A549 (cell line): ENCODE measurements around the gene ERFL. TPM values are rescaled to one million over a fixed set of nuclear protein-coding genes. Genes with fewer than 3 reads are reported as not detected.

Experiments
- ATAC-seq, 2 experiments: fragments of 200-7000 bp in 1 of 2; fragments of >200 bp in 1 of 2; cut with Nextera tagmentation in 1 of 2; cut with Tn5 transposase in 1 of 2; 3 replicates each; pipeline versions ENCODE4 v1.8.0 to v1.9.1; 2018 to 2020; ENCODE audit warnings: mild to moderate bottlenecking in 1 of 2, moderate library complexity in 1 of 2
- CTCF ChIA-PET: fragments of 300-600 bp; sonication (Branson Sonifier 250); formaldehyde crosslinking; extraction: SDS; loops from one replicate; lab custom pipeline; 2021; ENCODE audit warnings: antibody characterized with exemption, inconsistent platforms; lab: Yijun Ruan, JAX
- POLR2A ChIA-PET: fragments of 350-600 bp; formaldehyde crosslinking; extraction: SDS; loops from one replicate; lab custom pipeline; 2021; ENCODE audit warnings: antibody characterized with exemption, inconsistent platforms; lab: Yijun Ruan, JAX
- DNase-seq, 2 experiments: peaks; one replicate each; pipeline versions ENCODE4 v3.0.0 to v3.0.0-alpha.2; 2011 to 2016; ENCODE audit warnings: low read depth in 1 of 2, low spot score in 1 of 2
- FAIRE-seq: peaks from 2 replicates; lab custom pipeline; 2011; peaks lifted over from hg19 to GRCh38; lab: Jason Lieb, UNC
- H3K27ac ChIP-seq, 2 experiments: fragments of >200 bp; sonication (Bioruptor Twin); formaldehyde crosslinking; 3 replicates each; pipeline ENCODE4 v1.5.1; 2016 to 2017
- H3K4me1 ChIP-seq: fragments of >200 bp; sonication (Bioruptor Twin); formaldehyde crosslinking; 3 replicates; pipeline ENCODE4 v1.6.1; 2016
- H3K4me2 ChIP-seq: fragments of >200 bp; sonication (Bioruptor Twin); formaldehyde crosslinking; 3 replicates; pipeline ENCODE4 v1.6.1; 2016
- H3K4me3 ChIP-seq: fragments of >200 bp; sonication (Bioruptor Twin); formaldehyde crosslinking; 3 replicates; pipeline ENCODE4 v1.5.1; 2016
- H3K9me3 ChIP-seq: fragments of >200 bp; sonication (Bioruptor Twin); formaldehyde crosslinking; 3 replicates; pipeline ENCODE4 v1.6.1; 2016
- CBX8 ChIP-seq: fragments of 200-600 bp; sonication (generic); IDR thresholded peaks from 2 replicates; pipeline ENCODE4 v1.6.1; 2016
- EHF ChIP-seq: fragments of 250-450 bp; sonication (Bioruptor Pico); IDR thresholded peaks from 2 replicates; pipeline ENCODE4 v1.5.0; 2020; ENCODE audit warnings: mild to moderate bottlenecking
- FOSB ChIP-seq: fragments of 250-450 bp; sonication (Bioruptor Pico); IDR thresholded peaks from 2 replicates; pipeline ENCODE4 v1.5.0; 2020; ENCODE audit warnings: mild to moderate bottlenecking, moderate library complexity
- FOXS1 ChIP-seq: fragments of 250-450 bp; sonication (Bioruptor Pico); IDR thresholded peaks from 2 replicates; pipeline ENCODE4 v1.5.0; 2020; ENCODE audit warnings: mild to moderate bottlenecking, moderate library complexity
- HDAC2 ChIP-seq: fragments of 200-600 bp; sonication (generic); IDR thresholded peaks from 2 replicates; pipeline ENCODE4 v1.6.1; 2016
- HOXB13 ChIP-seq: fragments of 250-450 bp; sonication (Bioruptor Pico); IDR thresholded peaks from 2 replicates; pipeline ENCODE4 v1.5.0; 2020; ENCODE audit warnings: low read depth, mild to moderate bottlenecking, moderate library complexity
- HOXB5 ChIP-seq: fragments of 250-450 bp; sonication (Bioruptor Pico); IDR thresholded peaks from 2 replicates; pipeline ENCODE4 v1.5.0; 2020; ENCODE audit warnings: mild to moderate bottlenecking, moderate library complexity
- MAFK ChIP-seq: fragments of 450-650 bp; IDR thresholded peaks from 2 replicates; pipeline ENCODE4 v1.6.1; 2014; ENCODE audit not compliant: partially characterized antibody
- MAZ ChIP-seq: fragments of 150-350 bp; IDR thresholded peaks from 2 replicates; pipeline ENCODE4 v1.6.1; 2014; ENCODE audit warnings: antibody characterized with exemption, low read depth, low read length, borderline replicate concordance
- POLR2AphosphoS2 ChIP-seq: conservative IDR thresholded peaks from 2 replicates; pipeline ENCODE4 v1.6.1; 2012; ENCODE audit warnings: low read length, improper control_type of control experiment, inconsistent platforms
- RARB ChIP-seq: fragments of 250-450 bp; sonication (Bioruptor Pico); IDR thresholded peaks from 2 replicates; pipeline ENCODE4 v1.8.0; 2021; ENCODE audit warnings: mild to moderate bottlenecking, moderate library complexity
- RCOR1 ChIP-seq: fragments of 150-350 bp; IDR thresholded peaks from 2 replicates; pipeline ENCODE4 v1.6.1; 2014; ENCODE audit warnings: antibody characterized with exemption, low read length, low read depth
- TP53 ChIP-seq: fragments of 250-450 bp; sonication (Bioruptor Pico); IDR thresholded peaks from 2 replicates; pipeline ENCODE4 v1.5.0; 2021; ENCODE audit warnings: mild to moderate bottlenecking, moderate library complexity
- ZC3H11A ChIP-seq: fragments of 450-650 bp; IDR thresholded peaks from 2 replicates; pipeline ENCODE4 v1.6.1; 2014; ENCODE audit warnings: antibody characterized with exemption, mild to moderate bottlenecking
- ZFP36 ChIP-seq: fragments of 450-650 bp; IDR thresholded peaks from 2 replicates; pipeline ENCODE4 v1.6.1; 2014; ENCODE audit warnings: borderline replicate concordance; ENCODE audit not compliant: partially characterized antibody
- ZNF302 ChIP-seq: fragments of 250-450 bp; sonication (Bioruptor Pico); IDR thresholded peaks from 2 replicates; pipeline ENCODE4 v1.9.0; 2021; ENCODE audit warnings: inconsistent platforms, mild to moderate bottlenecking, moderate library complexity
- WGBS: methylation state at CpG from one replicate; pipeline ENCODE4 v1.1.6; 2017; ENCODE audit errors: missing lambda C conversion rate; 5-methylcytosine and 5-hydroxymethylcytosine counted together
- polyA plus RNA-seq, 4 experiments: library from polyadenylated mRNA; depleted of rRNA in 3 of 4; stranded (reverse); fragments of >200 nt; fragmentation: RNase III in 1 of 4; extraction: RNeasy Plus Mini Kit Qiagen cat#74134 plus additional on column Dnase treatment in 1 of 4; gene quantifications; 2 replicates in 3 of 4; 3 replicates in 1 of 4; pipeline ENCODE4 v1.2.3, GENCODE V29; 2011 to 2017
- TF ChIP-seq, protein P1 (sequence below): IDR thresholded peaks from 2 replicates; pipeline ENCODE4 v1.6.1; 2012
- TF ChIP-seq, protein P2 (sequence below): fragments of 450-650 bp; IDR thresholded peaks from 2 replicates; pipeline ENCODE4 v1.6.1; 2014; ENCODE audit warnings: antibody characterized with exemption
- TF ChIP-seq, protein P3 (sequence below): fragments of 150-350 bp; IDR thresholded peaks from 2 replicates; pipeline ENCODE4 v1.6.1; 2014; ENCODE audit warnings: low read depth, mild to moderate bottlenecking, low read length
- TF ChIP-seq, protein P4 (sequence below): fragments of 200-600 bp; sonication (generic); IDR thresholded peaks from 2 replicates; pipeline ENCODE4 v1.6.1; 2016; ENCODE audit warnings: antibody characterized with exemption, mild to moderate bottlenecking, moderate library complexity
- TF ChIP-seq, protein P5 (sequence below): fragments of >200 bp; sonication (Bioruptor Twin); formaldehyde crosslinking; IDR thresholded peaks from 3 replicates; pipeline ENCODE4 v1.5.1; 2016

Gene ERFL
- polyA plus RNA-seq, 2 of the 4 experiments (the other 2 are of a cell fraction): 0.15 to 0.19 TPM

DNA sequence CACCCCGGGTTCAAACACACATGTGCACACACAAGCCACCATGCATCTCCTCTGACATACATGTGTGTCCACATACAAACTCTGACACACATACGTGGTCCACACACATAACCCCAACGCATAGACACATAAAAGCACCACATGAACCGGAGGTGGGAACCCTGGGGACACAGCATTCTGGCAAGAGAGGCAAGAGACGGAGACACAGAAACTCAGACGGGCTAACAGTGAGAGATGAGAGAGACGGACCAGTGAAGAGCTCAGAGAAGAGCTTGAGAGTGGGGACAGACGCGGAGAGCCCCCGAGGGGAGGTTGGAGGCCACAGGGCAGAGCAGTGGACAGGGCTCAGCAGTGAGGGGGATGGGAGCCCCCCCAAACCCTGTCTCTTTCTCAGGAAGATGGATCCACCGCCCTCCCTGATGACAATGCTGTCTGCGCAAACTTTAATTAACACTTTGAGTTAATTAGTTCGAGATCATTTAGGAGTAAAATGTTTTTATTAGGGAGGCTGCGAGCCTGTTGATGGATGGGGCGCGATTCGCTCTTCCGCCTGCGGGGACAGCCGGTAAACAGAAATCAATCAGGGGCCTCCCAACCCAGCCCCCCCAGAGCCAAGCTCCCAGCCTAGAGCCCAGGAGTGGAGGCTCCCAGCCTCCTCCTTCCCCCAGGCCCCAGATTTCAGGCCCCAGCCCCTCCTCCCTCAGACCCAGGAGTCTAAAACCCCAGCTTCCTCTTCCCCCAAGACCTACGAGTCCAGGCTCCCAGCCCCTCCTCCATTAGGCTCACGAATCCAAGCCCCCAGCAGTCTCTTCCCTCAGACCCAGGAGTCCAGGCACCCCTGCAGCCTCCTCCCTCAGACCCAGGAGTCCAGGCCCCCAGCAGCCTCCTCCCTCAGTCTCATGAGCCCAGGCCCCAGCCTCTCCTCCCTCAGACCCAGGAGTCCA is 9.5 kb upstream of the ERFL start:
- ATAC-seq (peak; percentile 2 to 6; a peak in 4 of 6 replicates), DNase-seq (no peak), FAIRE-seq (peak; percentile 76)
- ChIA-PET CTCF (interaction anchor here (0.6 to 2.6 kb wide), 17 partner anchors 10 to 132 kb away, joined by 3 to 36 read pairs (median 5); partner anchors contain the start of genes ERFL, GRIK5 and RPS19), POLR2A (interaction anchor here (0.5 to 0.9 kb wide), 2 partner anchors 16 to 78 kb away, joined by 4 to 5 read pairs; partner anchors contain the start of gene RPS19)
- H3K4me3 ChIP-seq: no peak overlapping the region
- peaks cover 9% of the 10 kb centered on the region; the same call in 1 of the 3 replicates for H3K4me1 ChIP-seq
- no peak overlapping the region for H3K27ac ChIP-seq
- TF ChIP-seq HOXB13 (CRISPR knock-in tag): no peak
- TF ChIP-seq ZFP36: peak; percentile 41
- no peak for TF ChIP-seq MAZ
- TF ChIP-seq HOXB5 (CRISPR knock-in tag): 0 out of 2 replicates have a peak, but pooled peaks have one; percentile 34
- TF ChIP-seq ZNF302 (CRISPR knock-in tag): 0 out of 2 replicates have a peak, but pooled peaks have one; percentile 51
- TF ChIP-seq RARB (CRISPR knock-in tag): no peak
- 64% methylated on average over 22 of the region's 22 CpGs for WGBS
- no peaks in the 10 kb centered on the region for H3K9me3 ChIP-seq
- H3K4me2 ChIP-seq: no peak overlapping the region

DNA sequence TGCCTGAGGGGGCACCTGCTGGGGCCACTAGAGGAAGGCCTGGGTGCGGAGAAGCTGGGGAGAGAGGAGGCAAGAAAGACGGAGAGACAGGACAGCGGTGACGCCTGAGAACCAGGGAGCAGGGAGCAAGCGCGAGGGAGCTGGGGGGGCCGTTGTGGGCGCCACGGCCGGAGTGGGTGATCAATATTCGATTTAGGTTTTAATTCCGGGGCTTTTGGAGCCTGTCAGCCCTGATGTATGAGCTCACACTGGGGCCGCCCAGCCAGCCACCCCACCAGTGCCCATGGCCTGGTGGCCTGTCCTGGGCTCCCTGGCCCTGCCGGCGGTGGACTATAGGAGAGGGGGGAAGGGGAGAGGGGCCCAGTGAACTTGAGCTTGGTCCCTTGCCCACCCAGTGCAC is 8.7 kb upstream of the ERFL start:
- DNase-seq: no peak
- ATAC-seq: peak; percentile 1; a peak in 3 of 6 replicates

More for the DNA sequence above, 8.7 kb upstream of the ERFL start:
- CTCF ChIA-PET: interaction anchor here (0.6 to 2.6 kb wide), 20 partner anchors 11 to 133 kb away, joined by 3 to 36 read pairs (median 5); partner anchors contain the start of genes GRIK5 and RPS19
- 78% methylated on average over 15 of the region's 15 CpGs for WGBS
- H3K9me3 ChIP-seq: no peaks in the 10 kb centered on the region
- peaks cover 9% of the 10 kb centered on the region; the same call in 1 of the 3 replicates for H3K4me1 ChIP-seq
- no peak overlapping the region for H3K4me2 ChIP-seq
- FAIRE-seq: no peak
- no peak overlapping the region for H3K4me3 ChIP-seq
- H3K27ac ChIP-seq: no peak overlapping the region
- POLR2A ChIA-PET: interaction anchor here (0.5 to 0.9 kb wide), 2 partner anchors 15 to 77 kb away, joined by 4 to 5 read pairs; partner anchors contain the start of gene RPS19
- TF ChIP-seq HOXB13 (CRISPR knock-in tag) (no peak), FOXS1 (CRISPR knock-in tag) (no peak), HDAC2 (no peak), EHF (CRISPR knock-in tag) (no peak), TP53 (CRISPR knock-in tag) (no peak), CBX8 (no peak), POLR2AphosphoS2 (no peak), FOSB (CRISPR knock-in tag) (no peak), RARB (CRISPR knock-in tag) (no peak), ZC3H11A (no peak), RCOR1 (no peak), MAFK (no peak), ZNF302 (CRISPR knock-in tag) (no peak)
- TF ChIP-seq, protein P1, sequence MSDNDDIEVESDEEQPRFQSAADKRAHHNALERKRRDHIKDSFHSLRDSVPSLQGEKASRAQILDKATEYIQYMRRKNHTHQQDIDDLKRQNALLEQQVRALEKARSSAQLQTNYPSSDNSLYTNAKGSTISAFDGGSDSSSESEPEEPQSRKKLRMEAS: no peak
- TF ChIP-seq, protein P2, sequence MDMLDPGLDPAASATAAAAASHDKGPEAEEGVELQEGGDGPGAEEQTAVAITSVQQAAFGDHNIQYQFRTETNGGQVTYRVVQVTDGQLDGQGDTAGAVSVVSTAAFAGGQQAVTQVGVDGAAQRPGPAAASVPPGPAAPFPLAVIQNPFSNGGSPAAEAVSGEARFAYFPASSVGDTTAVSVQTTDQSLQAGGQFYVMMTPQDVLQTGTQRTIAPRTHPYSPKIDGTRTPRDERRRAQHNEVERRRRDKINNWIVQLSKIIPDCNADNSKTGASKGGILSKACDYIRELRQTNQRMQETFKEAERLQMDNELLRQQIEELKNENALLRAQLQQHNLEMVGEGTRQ: no peak
- TF ChIP-seq, protein P3, sequence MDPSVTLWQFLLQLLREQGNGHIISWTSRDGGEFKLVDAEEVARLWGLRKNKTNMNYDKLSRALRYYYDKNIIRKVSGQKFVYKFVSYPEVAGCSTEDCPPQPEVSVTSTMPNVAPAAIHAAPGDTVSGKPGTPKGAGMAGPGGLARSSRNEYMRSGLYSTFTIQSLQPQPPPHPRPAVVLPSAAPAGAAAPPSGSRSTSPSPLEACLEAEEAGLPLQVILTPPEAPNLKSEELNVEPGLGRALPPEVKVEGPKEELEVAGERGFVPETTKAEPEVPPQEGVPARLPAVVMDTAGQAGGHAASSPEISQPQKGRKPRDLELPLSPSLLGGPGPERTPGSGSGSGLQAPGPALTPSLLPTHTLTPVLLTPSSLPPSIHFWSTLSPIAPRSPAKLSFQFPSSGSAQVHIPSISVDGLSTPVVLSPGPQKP: no peak
- TF ChIP-seq, protein P4, sequence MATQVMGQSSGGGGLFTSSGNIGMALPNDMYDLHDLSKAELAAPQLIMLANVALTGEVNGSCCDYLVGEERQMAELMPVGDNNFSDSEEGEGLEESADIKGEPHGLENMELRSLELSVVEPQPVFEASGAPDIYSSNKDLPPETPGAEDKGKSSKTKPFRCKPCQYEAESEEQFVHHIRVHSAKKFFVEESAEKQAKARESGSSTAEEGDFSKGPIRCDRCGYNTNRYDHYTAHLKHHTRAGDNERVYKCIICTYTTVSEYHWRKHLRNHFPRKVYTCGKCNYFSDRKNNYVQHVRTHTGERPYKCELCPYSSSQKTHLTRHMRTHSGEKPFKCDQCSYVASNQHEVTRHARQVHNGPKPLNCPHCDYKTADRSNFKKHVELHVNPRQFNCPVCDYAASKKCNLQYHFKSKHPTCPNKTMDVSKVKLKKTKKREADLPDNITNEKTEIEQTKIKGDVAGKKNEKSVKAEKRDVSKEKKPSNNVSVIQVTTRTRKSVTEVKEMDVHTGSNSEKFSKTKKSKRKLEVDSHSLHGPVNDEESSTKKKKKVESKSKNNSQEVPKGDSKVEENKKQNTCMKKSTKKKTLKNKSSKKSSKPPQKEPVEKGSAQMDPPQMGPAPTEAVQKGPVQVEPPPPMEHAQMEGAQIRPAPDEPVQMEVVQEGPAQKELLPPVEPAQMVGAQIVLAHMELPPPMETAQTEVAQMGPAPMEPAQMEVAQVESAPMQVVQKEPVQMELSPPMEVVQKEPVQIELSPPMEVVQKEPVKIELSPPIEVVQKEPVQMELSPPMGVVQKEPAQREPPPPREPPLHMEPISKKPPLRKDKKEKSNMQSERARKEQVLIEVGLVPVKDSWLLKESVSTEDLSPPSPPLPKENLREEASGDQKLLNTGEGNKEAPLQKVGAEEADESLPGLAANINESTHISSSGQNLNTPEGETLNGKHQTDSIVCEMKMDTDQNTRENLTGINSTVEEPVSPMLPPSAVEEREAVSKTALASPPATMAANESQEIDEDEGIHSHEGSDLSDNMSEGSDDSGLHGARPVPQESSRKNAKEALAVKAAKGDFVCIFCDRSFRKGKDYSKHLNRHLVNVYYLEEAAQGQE: no peak
- TF ChIP-seq, protein P5, sequence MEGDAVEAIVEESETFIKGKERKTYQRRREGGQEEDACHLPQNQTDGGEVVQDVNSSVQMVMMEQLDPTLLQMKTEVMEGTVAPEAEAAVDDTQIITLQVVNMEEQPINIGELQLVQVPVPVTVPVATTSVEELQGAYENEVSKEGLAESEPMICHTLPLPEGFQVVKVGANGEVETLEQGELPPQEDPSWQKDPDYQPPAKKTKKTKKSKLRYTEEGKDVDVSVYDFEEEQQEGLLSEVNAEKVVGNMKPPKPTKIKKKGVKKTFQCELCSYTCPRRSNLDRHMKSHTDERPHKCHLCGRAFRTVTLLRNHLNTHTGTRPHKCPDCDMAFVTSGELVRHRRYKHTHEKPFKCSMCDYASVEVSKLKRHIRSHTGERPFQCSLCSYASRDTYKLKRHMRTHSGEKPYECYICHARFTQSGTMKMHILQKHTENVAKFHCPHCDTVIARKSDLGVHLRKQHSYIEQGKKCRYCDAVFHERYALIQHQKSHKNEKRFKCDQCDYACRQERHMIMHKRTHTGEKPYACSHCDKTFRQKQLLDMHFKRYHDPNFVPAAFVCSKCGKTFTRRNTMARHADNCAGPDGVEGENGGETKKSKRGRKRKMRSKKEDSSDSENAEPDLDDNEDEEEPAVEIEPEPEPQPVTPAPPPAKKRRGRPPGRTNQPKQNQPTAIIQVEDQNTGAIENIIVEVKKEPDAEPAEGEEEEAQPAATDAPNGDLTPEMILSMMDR: no peak
